PC-3 (cell line): ENCODE data around the gene PPIA.

Experiments used
- CTCF ChIP-seq: fragments of 300-600 bp; sonication (generic); conservative IDR thresholded peaks from 2 replicates; pipeline ENCODE4 v1.5.1; 2017; ENCODE audit warnings: antibody characterized with exemption, low read depth, mild to moderate bottlenecking, low read length
- EZH2 ChIP-seq: fragments of 300-600 bp; sonication (generic); IDR thresholded peaks from one replicate; pipeline ENCODE4 v1.6.1; 2017; ENCODE audit warnings: antibody characterized with exemption, mild to moderate bottlenecking, low read length; ENCODE audit not compliant: unreplicated experiment
- EZH2phosphoT487 ChIP-seq: fragments of 300-600 bp; sonication (generic); IDR thresholded peaks from 2 replicates; pipeline ENCODE4 v1.6.1; 2018; ENCODE audit warnings: mild to moderate bottlenecking, antibody characterized with exemption, low read length, borderline replicate concordance

- TF ChIP-seq CTCF (no peak), EZH2 (no peak), EZH2phosphoT487 (no peak)
These were observed 45.4 kb upstream of the PPIA start for GRCh38 chr7:44750921-44751571.
